Activated T-helper 1 cell treated with anti-CD3 and anti-CD28 coated beads, Interleukin-2, amount 50 U/mL, for 16 hours (primary cell): ENCODE results near the gene GLT8D1.
"Not testable (repeated sequence)": the region's sequence is repeated elsewhere in the genome, so short reads cannot be mapped to it uniquely, and the experiment has no call there.

ENCODE experiments used
- DNase-seq, 2 donors: peaks; one replicate each; pipeline ENCODE4 v3.0.0-alpha.2; 2020; ENCODE audit warnings: low read depth in 1 of 2, low spot score in 1 of 2

GLT8D1 gene

DNA sequence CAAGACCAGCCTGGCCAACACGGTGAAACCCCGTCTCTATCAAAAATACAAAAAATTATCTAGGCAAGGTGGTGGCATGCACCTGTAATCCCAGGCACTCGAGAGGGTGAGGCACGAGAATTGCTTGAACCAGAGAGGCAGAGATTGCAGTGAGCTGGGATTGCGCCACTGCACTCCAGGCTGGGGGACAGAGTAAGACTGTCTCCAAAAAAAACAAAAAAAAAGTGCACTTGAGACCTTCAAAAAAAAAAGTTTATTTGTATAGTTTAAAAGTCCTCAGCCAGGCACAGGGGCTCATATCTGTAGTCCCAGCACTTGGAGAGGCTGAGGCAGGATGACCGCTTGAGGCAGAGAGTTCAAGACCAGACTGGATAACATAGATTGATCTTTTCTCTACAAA, 22.0 kb downstream of the GLT8D1 start:
- no peak for DNase-seq

DNA sequence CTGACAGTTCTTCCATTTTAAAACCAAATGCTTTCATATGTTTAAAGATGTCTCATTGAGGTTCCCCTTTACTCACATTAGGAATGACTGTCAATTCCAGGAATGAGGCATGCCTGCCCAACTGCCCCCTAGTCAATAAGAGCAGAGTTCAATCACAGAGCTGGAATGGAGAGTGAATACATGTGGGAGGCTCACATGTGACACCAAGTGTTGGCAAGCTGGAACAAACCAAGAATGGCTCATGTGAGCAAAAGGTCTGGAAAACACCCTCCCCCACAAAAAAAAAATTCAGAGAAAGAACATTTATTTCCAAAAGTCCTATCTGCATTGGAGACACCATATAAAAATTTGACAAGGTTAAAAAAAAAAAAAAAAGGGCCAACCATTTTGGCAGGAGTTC, 23.6 kb downstream of the GLT8D1 start:
- DNase-seq: peak in 1 of 2 donors; percentile 5

DNA sequence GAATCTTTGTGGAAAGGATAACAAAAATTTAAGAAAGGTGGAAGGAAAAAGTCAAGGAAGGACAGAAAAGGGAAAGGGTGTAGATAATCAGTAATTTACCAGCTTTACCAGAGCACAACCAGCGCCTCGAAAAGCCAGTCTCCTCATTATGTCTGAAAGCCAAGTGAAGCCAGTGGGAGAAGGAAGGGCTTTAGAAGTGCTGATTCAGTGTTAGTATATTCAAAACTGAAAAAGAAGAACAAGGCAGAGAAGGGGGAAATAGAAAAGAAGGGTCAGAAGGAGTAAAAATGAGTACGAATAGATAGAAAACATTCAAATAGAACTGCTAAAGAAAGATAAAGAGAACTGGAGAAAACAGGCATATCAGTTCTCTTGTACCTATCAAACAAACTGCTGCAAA, 24.0 kb downstream of the GLT8D1 start:
- no peak for DNase-seq

DNA sequence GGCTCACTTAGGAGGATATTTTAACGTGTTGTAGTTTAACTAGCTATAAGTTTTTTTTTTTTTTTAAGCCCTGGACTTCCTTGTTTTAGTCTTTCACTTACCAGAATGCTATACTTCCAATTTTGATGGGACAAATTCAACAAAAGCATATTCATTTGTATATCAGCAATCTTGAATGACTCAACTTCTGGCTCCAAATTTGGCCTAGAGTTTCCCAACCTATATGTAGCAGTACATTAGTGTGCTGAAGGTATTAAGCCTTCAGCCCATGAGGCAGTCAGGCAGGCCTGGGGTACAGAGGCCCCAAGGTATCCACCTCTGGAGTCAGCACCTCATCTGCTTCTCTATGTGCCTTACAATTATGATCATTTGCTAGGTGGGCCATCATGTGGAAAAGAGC, 25.8 kb downstream of the GLT8D1 start:
- no peak for DNase-seq

DNA sequence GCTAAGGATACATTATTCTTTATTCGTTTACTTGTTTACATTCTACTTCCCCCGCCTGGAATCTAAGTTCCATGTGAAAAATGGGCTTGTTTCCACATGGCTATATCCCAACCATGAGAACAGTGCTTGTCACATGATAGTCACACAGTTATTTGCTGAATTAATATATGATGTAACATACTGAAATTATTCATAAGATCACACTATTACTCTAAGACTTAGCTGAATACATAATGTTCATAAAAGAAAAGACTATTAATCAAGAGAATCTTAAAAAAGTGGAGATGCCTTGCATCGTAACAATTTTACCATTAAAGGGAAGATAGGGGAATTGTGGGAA, 26.4 kb downstream of the GLT8D1 start:
- DNase-seq: no peak

DNA sequence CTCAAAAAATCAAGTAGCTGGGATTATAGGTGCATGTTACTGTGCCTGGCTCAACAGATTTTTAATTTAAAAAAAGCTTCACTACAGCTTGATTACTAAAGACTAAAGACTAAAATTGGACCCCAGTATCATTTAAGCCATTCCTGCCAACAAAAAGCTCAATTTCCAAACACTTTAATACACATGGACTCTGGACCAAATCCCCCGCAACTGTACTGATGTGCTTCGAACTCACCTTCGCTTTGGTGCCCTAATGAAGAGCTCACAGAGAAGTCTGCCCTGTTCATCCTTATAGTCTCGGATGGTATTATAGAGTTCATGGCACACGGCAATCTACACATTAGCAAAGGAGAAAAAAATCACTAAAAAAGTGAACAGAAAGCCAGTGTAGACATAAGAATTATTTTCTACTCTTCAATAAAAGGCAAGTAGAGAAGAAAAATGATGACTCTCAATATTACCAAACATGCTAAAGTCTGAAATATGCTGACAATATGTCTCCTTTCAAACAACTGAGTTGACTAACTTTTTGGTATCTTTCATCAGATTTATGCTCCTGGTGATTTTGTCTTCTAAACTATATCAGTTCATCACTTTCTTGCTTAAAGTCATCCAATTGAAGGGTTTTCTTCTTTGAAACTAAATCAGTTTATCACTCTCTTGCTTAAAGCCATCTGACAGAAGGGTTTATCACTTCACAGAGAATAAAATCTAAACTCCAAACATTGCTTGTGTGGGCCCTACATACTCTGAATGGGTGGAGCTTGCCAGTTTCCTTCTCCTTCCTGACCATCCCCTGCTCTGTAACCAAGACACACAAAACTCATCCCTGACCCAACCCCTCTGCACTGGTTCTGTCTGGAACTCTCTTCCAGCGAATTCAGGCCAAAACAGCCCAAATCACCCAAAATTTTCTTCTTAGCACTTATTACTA, 27.1 kb downstream of the GLT8D1 start:
- no peak for DNase-seq

DNA sequence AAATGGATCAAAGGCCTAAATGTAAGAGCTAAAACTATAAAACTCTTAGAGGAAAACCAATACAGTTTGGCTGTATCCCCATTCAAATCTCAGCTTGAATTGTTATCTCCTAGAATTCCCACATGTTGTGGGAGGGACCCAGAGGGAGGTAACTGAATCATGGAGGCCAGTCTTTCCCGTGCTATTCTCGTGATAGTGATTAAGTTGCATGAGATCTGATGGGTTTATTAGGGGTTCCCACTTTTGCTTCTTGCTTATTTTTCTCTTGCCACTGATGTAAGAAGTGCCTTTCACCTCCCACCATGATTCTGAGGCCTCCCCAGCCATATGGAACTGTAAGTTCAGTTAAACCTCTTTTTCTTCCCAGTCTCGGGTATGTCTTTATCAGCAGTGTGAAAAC, 29.4 kb downstream of the GLT8D1 start:
- not testable (repeated sequence) for DNase-seq

DNA sequence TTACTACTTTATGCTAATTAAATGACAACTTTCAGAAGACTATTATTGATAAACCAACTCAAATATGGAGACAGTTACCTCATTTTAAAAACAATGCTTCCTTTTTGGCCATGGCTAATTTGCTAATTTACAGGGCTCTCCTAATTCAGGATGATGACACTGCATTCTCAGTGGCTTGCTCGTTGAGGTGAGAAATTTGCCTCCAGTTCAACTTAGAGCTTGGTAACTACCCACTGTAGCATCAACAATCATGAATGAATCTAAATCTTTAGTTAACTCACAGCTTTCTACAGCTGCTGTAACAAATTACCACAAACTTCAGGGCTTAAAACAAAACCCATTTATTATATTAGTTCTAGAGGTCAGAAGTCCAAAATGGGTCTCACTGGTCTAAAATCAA, 33.9 kb downstream of the GLT8D1 start:
- no peak for DNase-seq

DNA sequence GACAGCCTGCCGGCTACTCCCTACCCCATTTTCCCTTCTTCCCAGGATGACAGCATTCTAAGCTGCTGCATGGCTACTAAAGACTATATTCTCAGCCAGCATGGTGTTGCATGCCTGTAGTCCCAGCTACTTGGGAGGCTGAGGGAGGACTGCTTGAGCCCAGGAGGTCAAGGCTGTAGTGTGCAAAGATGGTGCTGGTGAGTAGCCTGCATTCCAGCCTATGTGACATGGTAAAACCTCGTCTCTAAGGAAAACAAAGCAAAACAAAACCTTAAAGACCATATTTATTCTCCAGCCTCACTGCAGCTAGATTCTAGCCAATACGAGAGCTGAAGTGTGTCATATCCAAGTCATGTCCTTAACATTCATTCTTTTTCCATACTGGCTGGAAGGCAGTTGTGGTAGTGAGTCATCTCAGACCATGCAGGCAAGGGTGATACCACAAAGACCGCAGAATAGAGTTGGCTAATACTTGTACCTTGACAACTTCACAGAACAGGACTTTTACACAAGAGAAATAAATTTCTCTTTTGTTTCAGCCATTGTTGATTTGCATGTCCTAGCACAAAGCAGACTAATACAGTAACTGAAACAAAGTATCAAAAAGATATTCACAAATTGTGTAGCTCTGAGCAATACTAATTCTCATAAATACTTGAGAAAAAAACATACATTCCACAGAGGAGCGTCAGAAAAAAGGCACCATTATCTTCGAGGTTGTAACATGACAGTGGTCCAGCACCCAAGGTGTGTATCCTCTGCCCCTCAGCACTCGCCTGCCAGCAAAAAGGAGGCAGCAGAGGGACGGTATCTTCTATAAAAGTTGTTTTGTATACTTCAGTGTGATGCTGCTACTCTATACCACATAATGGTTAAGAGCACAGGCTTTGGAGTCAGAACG, 34.7 kb downstream of the GLT8D1 start:
- peak in 1 of 2 donors; percentile 20 for DNase-seq

DNA sequence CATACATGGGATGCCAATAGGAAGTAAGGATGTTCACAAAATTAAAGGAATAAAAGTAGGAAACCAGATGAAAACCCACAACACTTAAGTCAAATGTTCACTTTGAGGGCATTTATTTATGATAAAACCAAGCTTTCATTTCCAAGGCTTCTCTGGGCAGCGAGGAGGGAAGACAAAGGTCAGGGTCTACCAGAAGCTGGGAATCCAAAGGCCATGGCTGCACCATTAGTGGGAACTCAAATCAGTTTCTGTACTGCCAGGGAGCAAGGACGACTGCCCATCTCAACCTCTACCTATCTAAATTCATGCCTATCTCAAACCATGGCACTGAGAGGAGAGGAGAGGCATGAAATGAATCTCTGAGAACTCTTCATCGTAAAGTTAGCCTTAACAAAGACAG, 42.5 kb downstream of the GLT8D1 start:
- no peak for DNase-seq

DNA sequence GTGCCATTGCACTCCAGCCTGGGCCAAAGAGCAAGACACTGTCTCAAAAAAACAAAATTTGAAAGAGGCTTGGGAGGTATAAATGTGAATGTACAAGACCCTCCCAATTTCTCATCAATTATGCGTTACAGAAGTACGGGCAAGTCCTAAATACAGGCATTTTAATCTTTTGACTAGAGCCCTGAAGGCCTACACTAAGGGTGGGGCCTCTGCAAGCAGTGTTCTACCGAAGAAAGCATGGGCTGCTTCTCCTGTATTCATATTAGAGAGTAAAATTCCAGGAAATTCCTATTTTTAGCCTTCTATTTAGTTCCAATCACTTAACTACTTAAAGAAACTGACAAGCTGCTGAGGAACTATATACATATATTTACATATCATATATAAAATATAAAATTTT, 45.5 kb downstream of the GLT8D1 start:
- DNase-seq: no peak

DNA sequence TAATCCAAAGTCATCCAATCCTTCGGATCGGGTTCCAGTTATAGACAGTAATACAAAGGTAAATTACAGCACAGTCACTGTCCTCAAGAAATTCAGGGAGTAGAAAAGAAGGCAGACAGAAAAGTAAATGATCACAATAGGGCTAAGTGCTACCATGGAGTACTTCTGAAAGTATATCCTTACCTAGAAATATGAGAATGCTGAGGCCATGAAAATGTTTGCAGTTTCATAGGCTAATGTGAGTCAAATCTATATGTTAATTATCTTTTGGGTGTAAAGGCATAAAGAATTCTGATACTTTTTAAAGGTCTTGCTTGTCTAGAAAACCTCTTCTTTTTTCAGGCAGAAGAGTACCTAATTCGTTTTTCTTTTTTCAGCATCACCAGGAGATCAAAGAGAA, 49.7 kb downstream of the GLT8D1 start:
- DNase-seq: no peak

DNA sequence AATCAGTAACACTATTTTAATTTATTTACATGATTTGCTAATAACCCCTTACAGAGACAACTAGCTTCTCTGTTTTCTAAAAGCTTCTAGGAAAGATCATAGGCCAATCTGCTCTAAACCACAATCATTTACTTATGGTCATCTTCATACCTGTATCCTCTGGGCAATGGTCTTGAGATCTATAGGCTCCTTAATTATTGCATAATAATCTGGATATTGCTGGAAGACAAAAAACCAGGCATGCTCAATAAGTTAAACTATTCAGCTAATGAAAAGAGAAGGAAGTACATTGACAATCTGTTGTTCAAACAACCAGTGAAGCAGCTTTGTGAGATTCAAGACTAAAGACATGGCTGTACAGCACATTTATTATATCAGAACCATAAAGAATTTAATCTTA, 54.0 kb downstream of the GLT8D1 start:
- DNase-seq: no peak

DNA sequence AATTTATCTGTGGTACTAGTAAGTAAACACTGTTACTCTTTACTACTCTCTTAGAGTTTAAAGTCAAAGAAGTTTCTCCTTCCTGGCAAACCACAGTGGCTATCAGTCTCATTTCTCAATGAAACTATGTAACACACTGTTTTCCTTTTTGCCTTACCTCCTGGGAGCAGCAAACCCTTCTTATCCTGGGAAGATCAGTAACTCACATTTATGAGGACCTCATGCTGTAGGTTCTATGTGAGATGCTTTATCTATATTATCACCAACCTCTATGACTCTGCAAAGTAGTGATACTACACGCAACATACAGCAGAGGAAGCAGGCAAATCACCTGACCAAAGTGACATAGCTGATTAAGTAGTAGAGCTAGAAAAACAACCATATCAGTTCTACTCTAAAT, 55.2 kb downstream of the GLT8D1 start:
- DNase-seq: no peak

DNA sequence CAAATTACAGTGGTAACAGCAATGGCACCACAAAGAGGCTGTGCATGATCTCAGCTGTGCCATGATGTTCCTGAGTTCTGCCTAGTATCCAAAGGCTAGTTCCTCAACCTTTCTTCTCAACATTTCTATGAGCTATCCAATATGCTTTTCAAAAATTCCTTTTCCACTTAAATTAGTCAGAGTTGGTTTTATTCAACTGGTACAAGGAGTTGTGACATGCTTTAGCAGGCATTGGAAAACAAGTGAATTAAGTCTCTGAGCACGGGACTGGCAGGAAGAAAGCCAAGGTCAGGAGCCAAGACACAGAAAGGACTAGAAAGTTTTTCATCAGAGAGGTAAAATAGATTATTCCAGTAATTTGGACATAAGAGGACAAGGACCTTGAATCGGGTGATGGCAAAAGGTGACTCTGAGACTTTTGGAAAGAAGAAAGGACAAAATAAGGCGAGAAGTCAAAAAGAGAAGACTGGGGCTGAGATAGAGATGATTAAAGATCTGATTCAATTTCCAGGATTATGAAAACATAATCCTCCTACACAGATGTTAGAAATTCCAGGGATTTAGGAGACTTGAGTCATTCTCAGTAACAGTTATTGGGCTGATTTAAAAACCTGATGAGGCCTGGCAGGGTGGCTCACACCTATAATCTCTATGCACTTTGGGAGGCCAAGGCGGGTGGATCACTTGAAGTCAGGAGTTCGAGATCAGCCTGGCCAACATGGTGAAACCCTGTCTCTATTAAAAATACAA, 56.0 kb downstream of the GLT8D1 start:
- DNase-seq: no peak

DNA sequence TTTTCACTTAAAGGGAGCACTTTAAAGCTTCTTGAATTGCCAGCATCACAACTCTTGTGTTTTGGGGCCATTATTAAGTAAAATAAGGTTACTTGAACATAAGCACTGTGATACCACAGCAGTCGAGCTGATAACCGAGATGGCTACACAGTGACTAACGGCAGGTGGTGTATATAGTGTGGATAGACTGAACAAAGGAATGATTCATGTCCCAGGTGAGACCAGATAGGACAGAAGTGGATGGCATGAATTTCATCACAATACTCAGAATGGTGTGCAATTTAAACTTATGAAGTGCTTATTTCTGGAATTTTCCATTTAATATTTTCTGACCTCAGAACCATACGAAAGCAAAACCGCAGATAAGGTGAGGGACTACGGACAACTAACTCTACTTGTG, 60.0 kb downstream of the GLT8D1 start:
- no peak for DNase-seq
